Measurements from ENCODE around the gene CMSS1. TPM values are rescaled to one million over a fixed set of nuclear protein-coding genes. Genes with fewer than 3 reads are reported as not detected.

Gene CMSS1
- total and polyA plus RNA-seq, 2 of the 13 experiments (the other 11 are each of a cell fraction or from before 2014, with no cell fraction given) = 6.4 to 48.7 TPM

DNA sequence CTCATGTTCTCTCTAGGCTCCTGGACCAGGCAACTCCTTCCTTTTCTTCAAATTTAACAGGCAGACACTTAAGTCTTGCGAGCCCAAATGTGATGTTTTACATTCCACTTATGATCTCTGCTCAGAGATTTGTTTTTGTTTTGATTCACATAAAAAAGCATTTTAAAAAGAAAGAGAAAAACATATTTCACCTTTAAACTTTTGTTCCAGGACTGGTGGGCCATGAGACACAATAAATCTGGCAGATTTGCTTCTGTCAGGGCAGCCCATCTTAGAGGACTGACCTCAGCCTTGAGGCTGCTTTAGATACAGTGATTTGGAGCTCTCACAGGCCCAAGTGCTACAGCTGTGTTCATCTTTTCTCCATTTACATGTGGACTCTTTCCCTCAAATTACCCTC, 52.0 kb downstream of the CMSS1 start:
- POLR2A ChIA-PET = interaction anchor here (0.7 to 3.5 kb wide), 4 partner anchors 9 to 391 kb away, joined by 3 to 15 read pairs (median 4); partner anchors contain the start of gene TBC1D23
- DNase-seq (ENCODE audit: low spot score) (no peak), FAIRE-seq (no peak), ATAC-seq (no peak)
- TF ChIP-seq, protein P1, sequence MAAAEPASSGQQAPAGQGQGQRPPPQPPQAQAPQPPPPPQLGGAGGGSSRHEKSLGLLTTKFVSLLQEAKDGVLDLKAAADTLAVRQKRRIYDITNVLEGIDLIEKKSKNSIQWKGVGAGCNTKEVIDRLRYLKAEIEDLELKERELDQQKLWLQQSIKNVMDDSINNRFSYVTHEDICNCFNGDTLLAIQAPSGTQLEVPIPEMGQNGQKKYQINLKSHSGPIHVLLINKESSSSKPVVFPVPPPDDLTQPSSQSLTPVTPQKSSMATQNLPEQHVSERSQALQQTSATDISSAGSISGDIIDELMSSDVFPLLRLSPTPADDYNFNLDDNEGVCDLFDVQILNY (CRISPR knock-in tag; conservative IDR thresholded peaks at IDR 0.05) = no peak
- peak; percentile 84 for TF ChIP-seq RBM22 (optimal IDR thresholded peaks at IDR 0.05; ENCODE audit: low read length)
- no peak for TF ChIP-seq ZNF138 (CRISPR knock-in tag; IDR thresholded peaks at IDR 0.05; ENCODE audit: low read depth)
- 0 out of 2 replicates have a peak, but pooled peaks have one; percentile 8 for TF ChIP-seq POLR2AphosphoS2 (IDR thresholded peaks at IDR 0.05; ENCODE audit: low read depth, low read length)
- no peak for TF ChIP-seq ZNF317 (CRISPR knock-in tag; IDR thresholded peaks at IDR 0.05)
- TF ChIP-seq, protein P2, sequence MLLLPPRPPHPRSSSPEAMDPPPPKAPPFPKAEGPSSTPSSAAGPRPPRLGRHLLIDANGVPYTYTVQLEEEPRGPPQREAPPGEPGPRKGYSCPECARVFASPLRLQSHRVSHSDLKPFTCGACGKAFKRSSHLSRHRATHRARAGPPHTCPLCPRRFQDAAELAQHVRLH (CRISPR knock-in tag; IDR thresholded peaks at IDR 0.05; ENCODE audit: borderline replicate concordance, low read depth) = no peak
- TF ChIP-seq TRIM24 (CRISPR knock-in tag; IDR thresholded peaks at IDR 0.05) = no peak
- TF ChIP-seq PAF1 (CRISPR knock-in tag; IDR thresholded peaks at IDR 0.05) = peak; percentile 24; the same call in 1 of the 2 replicates
- TF ChIP-seq SP1 (IDR thresholded peaks at IDR 0.05) = no peak
- no peak for TF ChIP-seq SP1 (CRISPR knock-in tag; IDR thresholded peaks at IDR 0.05)
- TF ChIP-seq, protein P3, sequence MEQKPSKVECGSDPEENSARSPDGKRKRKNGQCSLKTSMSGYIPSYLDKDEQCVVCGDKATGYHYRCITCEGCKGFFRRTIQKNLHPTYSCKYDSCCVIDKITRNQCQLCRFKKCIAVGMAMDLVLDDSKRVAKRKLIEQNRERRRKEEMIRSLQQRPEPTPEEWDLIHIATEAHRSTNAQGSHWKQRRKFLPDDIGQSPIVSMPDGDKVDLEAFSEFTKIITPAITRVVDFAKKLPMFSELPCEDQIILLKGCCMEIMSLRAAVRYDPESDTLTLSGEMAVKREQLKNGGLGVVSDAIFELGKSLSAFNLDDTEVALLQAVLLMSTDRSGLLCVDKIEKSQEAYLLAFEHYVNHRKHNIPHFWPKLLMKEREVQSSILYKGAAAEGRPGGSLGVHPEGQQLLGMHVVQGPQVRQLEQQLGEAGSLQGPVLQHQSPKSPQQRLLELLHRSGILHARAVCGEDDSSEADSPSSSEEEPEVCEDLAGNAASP (CRISPR knock-in tag; IDR thresholded peaks at IDR 0.05; ENCODE audit: borderline replicate concordance) = no peak
- TF ChIP-seq YEATS4 (CRISPR knock-in tag; IDR thresholded peaks at IDR 0.05; ENCODE audit: borderline replicate concordance) = no peak
- TF ChIP-seq ZNF543 (CRISPR knock-in tag; IDR thresholded peaks at IDR 0.05) = no peak
- TF ChIP-seq, protein P4, sequence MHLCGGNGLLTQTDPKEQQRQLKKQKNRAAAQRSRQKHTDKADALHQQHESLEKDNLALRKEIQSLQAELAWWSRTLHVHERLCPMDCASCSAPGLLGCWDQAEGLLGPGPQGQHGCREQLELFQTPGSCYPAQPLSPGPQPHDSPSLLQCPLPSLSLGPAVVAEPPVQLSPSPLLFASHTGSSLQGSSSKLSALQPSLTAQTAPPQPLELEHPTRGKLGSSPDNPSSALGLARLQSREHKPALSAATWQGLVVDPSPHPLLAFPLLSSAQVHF (CRISPR knock-in tag; IDR thresholded peaks at IDR 0.05) = no peak
- peak overlapping the region; percentile 18 for H3K27ac ChIP-seq (ENCODE audit: extremely low read length, insufficient read depth, low read length)
- no peaks in the 10 kb centered on the region for H3K9me3 ChIP-seq (ENCODE audit: low read length)
- peaks cover 100% of the 10 kb centered on the region for H3K79me2 ChIP-seq (ENCODE audit: insufficient read depth, low read length)
- CTCF ChIA-PET (ENCODE audit: low intra/inter-chr PET ratio, low total read pairs) = no interaction called here
- no peak overlapping the region for H2AFZ ChIP-seq (ENCODE audit: low read length)
- in situ Hi-C loops (cut with HindIII; ENCODE audit: extremely low pct_ligation_motif_present, low pct_unique_long_range_greater_than_20kb) (loop anchor here (10.0 kb wide), 1 partner anchor 175 kb away; no protein-coding TSS in a partner anchor), intact Hi-C loops (cut with micrococcal nuclease; ENCODE audit: unreplicated experiment) (no loop called here)
- H3K4me2 ChIP-seq (ENCODE audit: low read depth, low read length) = peak overlapping the region; percentile 92
- H3K4me3 ChIP-seq (replicated peaks in 1 of 3; ENCODE audit: insufficient read depth in 1 of 3, low read depth in 2 of 3, low read length in 3 of 3) = peak overlapping the region; percentile 5 to 24 (median 8); a peak in 4 of 6 replicates
- H3K9ac ChIP-seq (ENCODE audit: insufficient read depth, low read depth, low read length) = peak overlapping the region; percentile 99; the same call in 1 of the 2 replicates
- peaks cover 89% of the 10 kb centered on the region for H4K20me1 ChIP-seq (ENCODE audit: insufficient read depth, low read length)
- no peaks in the 10 kb centered on the region; a peak in 1 of 5 replicates for H3K27me3 ChIP-seq (ENCODE audit: control insufficient read depth in 1 of 2, insufficient read depth in 2 of 2, low read length in 2 of 2)
- peaks cover 28 to 60% of the 10 kb centered on the region in 2 experiments for H3K36me3 ChIP-seq (replicated peaks in 1 of 2; ENCODE audit: control insufficient read depth in 1 of 2, insufficient read depth in 2 of 2, low read length in 2 of 2)
- BruUV-seq (replicated peaks) = no TSS peak
- peaks cover 81% of the 10 kb centered on the region for H3K4me1 ChIP-seq (ENCODE audit: insufficient read depth, low read length)
- WGBS (ENCODE audit: low lambda C conversion rate) = 97% methylated on average over 1 of the region's 1 CpG

Measured in HepG2 (cell line).